HG03159 (cell line): ENCODE measurements around the gene PROK1.

ENCODE experiments used
- ATAC-seq: cut with Tn5 transposase; IDR thresholded peaks from one replicate; pipeline ENCODE4 v1.9.1; 2021; ENCODE audit warnings: mild to moderate bottlenecking, moderate library complexity; ENCODE audit not compliant: unreplicated experiment

Gene PROK1

DNA sequence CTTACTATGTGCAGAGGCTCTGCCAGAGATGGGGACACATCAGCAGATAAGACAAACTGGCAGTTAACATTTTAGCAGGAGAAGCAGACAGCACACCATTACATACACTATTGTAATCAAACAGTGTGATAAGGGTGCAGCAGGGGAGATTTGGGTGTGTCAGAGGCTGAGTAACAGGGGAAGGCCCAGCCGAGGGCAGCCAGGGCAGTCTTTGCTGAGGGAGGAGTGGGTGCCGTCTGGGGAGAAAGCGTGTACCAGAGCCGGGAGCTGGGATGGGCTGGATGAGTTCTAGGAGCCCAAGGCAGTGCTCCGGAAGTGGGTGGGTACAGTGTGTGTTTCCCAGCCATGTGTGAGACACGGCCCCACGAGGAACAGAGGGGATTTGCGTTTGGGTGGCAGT, 36.8 kb downstream of the PROK1 start:
- ATAC-seq, result no peak

DNA sequence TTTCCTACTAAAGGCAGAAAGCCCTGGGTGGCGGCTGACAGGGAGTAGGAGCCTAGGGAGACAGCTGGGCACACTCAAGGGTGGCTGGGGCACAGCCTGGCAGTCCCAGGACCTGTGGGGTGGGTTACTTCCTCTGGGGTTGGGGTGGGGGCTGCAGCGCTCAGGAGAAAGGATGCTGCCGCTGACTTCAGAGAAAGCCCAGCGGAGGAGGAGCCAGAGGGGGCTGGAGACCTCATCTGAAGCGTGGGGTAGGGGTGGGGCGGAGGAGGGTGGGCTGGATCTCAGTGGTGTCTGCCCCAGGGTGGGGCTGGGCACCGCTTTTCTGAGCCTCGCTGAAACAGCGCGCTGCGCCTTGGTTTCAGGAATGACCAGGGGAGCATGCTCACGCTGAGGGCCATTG, 37.2 kb downstream of the PROK1 start:
- ATAC-seq, result no peak

DNA sequence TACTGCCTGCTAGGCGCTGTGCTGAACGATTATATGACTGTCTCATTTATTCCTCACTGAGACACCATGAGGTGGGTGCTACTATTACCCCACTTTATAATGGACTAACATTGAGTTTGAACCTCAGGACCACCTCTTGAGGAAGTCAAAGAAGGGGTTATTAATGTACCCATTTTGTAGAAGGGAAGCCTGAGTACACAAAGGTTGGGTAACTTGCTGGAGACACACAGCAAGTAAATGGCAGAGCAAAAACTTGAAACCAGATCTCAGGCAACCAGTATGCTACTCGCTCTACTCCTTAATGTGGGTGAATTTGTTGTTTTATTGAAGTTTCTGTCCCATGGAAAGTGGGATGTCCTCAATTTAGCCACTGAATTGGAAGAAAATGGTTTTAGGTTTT, 37.9 kb downstream of the PROK1 start:
- ATAC-seq, result no peak

DNA sequence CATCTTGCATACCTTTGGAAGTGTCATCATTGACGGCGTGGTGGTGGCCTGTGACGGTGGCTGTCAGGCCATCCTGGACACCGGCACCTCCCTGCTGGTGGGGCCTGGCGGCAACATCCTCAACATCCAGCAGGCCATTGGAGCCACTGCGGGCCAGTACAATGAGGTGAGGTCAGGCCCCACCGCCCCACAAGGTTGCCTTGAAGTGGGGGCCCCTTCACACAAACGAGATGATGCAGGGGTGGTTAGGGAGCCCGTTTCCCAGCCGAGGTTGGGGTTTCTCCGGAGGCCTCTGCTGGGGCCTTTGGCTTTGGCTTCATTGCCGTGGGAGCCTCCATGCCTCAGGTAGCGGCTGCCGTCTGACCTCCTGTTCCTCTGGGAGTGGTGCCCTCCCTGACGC, 38.5 kb downstream of the PROK1 start:
- no peak for ATAC-seq

DNA sequence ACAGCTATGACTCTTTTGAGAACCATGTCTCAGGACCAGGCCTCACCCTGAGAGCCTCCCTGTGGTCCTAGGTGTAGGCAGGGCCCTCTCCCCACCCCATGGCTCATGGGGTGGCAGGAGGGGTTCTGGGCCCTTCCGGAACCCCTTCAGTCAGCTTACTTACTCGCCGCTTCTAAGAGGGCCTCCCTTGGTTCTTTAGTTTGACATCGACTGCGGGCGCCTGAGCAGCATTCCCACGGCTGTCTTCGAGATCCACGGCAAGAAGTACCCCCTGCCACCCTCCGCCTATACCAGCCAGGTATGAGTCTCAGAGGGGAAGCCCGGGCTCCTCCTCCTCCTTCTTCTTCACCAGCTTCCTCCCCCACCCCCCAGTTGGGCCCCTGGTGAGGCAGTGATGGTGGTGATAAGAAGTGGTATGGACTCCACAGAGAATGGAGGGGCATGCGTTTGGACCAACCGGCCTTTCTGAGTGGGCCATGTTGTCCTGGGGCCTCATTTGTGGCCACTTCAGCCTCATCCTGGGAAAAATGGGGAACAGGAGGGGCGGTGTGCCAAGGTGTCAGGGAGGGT, 39.1 kb downstream of the PROK1 start:
- no peak for ATAC-seq

DNA sequence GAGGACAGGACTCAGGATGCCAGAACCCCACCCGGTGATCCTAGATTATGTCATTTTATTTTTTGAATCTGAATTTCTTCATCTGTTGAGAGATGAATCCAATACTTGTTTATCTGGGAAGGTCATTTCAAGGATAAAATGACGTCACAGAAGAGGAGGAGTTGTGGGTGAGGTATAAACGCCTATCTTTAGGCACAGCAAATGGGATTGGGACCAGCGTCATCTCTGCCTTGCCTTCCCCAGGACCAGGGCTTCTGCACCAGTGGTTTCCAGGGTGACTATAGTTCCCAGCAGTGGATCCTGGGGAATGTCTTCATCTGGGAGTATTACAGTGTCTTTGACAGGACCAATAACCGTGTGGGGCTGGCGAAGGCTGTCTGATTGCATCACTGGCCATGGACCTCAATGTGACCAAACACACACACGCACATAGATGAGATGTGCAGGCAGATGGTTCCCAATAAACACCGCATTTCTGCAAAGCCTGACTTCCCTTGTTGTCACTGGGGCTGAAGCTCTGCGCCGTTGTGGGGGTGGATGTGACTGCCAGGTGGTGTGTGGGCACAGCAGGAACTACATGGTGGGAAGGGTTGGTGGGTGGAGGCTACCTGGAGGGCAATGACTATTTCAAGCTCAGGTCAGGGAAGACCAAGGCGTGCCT, 40.0 kb downstream of the PROK1 start:
- no peak for ATAC-seq

DNA sequence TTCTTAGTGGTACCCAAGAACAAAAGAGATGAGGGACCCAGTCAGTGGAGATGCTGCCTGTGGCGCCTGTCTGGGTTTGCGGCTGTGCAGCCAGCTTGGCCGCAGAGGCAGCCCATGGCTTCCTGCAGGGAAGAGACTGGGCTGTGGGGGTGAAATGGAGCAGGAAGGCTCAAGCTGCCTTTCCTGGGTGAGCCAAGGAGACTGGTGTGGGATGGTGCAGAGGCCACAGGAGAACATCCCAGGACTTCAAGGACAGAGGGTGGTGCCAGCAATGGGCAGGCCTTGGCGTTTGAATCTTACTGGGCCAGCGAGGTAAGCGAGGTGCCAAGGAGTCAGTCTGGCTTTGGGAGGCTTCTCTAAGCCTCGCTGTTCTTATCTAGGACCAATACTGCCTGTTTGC, 41.6 kb downstream of the PROK1 start:
- ATAC-seq, result no peak

DNA sequence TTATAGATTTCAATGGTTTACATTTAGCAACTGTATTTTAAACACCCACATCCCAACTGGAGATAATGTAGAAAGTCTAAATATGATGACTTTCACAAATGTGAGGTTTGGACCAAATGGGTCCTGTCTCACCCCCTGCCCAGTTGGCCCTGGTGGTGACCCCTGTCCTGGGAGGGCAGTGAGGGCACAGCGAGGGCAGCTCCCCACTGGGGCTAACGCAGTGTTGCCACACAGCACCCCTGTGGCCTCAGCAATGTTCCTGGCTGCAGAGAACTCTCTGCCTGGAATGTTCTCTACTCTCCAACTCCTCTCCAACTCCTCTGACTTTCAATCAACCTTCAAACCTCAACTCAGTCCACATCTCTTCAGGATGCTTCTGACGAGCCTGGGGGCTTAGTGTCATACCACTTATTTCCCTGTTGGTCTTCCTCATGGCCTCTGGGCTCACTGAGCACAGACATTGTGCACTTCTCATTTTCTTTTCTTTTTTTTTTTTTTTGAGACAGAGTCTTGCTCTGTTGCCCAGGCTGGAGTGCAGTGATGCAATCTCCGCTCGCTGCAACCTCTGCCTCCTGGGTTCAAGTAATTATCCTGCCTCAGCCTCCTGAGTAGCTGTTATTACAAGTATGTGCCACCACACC, 42.2 kb downstream of the PROK1 start:
- no peak for ATAC-seq

DNA sequence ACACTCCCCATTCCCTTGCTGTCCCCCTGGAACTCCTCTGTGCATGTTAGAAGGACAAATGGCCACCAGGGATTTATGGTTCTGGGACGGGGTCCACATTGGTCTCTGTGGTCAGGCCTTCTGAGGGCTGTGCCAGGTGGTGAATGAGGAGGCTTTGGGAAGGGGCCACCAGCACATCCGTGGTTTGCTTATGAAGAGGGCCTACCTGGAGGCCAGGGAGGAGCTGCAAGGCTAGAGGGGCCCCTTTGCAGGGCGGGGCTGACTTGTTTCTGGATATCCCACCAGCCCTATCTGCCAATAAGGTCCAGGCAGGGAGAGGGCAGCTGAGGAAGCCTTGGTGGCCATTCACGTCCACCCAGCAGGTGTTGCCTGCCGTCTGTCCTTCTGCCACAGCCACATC, 43.1 kb downstream of the PROK1 start:
- ATAC-seq, result no peak

DNA sequence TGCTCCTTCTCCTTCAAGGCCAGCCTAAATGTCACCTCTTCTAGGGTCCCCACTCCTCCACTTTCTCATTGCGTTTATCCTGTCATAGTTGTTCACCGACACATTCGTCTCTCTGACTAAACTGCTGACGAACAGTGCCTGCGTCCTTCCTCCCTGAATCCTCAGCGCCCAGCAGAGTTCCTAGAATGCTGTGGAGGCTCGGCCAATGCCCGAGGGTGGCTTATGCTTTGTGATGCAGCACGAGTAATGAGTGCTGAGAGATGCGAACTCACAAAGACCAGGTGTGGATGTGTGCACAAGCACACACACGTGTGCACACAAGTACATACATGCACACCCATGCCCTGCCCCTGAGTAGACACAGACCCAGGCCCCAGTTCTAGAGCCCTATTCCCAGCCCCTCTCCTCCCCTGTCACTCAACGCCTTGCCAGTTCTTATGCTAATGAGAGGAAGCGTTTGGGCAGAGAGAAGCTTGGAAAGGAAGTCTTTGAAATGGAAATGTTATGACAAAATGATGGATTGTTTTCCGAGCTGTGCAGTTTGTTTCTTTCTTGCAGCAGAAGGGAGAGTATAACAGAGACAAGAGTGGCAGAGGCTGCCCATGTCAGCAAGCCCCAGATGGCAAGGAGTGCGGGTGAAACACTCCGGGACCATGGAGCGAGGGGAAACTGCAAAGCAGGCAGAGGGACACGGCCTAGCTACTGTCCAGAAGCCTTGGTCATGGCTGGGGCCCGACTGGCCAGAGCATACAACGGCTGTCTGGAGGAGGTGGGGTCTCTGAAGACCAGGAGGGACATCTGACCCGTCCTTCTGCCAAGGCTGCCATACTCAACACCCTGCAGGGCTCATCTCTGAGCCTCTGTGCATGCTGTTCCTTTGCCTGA, 43.8 kb downstream of the PROK1 start:
- no peak for ATAC-seq

DNA sequence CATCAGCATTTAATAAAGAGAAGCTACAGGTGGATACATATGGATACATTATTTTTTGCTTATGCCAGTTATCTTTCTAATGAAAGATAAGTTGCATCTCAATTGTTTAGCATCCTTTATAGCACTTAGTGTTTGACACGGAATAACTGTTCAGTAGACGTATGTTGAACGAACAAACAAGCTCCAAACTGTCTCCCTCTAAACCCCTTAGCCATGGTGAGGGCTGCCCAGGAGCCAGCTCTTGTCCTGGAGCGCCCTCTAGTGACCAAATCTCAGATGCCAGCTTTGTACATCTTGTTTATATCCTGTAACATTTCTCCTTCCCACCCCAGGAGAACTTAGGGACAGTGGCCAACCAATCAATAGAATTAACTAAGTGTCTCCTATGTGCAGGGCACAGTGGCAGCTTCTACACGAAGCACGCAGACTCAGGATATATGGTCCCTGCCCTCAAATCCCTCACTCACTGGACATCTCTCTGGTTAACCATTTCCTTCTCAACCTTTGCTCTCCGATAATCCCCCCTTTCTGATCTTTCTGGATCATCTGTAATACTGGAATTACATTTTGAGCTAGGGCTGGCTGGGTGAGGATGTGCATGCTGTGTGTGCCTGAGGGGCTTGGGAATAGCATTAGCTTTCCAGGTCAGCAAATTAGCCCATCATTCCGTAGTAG, 45.1 kb downstream of the PROK1 start:
- no peak for ATAC-seq

DNA sequence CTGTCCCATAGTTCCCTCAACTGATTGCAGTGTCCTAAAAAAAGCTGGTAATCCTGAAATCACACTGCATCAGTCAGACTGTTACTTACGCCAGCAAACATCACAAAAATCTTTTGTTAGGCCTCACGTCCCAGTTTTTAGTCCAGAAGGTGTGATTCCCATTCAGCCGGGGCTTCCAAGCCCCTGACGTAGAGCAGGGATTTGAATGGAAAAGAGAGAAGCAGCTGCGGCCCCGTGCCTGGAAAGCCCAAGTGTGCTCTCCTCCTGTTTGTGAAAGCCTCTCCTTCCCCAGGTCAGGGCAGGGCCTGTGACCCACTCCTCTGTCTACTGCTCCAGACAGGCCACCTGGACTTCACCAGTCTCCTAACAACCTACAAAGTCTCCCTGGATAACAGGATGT, 47.3 kb downstream of the PROK1 start:
- no peak for ATAC-seq

DNA sequence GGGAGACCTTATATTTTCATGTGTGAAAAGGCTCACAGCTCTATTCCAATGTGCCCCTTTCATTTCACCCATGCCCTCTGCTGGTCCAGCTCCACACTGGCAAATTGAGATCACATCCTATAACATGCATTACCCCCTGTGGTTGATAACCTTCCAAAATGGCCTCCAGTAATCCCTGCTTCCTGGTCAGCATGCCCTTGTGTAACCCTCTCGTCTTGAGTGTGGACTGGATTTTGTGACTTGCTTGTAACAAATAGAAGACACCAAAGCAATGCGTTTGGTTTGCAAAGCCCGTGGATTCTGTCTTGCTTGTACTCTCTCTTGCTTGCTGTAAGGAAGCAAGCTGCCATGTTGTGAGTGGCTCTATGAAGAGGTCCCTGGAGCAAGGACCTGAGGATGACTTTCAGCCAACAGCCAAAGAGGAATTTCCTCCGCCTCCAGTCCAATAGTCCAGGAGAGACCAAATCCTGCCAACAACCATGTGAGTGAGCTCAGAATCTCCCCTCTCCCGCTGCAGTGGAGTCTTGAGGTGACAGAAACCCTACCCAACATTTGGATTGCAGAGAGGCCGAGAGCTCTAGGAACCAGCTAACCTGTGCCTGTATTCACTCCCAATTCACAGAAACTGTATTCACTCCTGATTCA, 50.7 kb downstream of the PROK1 start:
- no peak for ATAC-seq

DNA sequence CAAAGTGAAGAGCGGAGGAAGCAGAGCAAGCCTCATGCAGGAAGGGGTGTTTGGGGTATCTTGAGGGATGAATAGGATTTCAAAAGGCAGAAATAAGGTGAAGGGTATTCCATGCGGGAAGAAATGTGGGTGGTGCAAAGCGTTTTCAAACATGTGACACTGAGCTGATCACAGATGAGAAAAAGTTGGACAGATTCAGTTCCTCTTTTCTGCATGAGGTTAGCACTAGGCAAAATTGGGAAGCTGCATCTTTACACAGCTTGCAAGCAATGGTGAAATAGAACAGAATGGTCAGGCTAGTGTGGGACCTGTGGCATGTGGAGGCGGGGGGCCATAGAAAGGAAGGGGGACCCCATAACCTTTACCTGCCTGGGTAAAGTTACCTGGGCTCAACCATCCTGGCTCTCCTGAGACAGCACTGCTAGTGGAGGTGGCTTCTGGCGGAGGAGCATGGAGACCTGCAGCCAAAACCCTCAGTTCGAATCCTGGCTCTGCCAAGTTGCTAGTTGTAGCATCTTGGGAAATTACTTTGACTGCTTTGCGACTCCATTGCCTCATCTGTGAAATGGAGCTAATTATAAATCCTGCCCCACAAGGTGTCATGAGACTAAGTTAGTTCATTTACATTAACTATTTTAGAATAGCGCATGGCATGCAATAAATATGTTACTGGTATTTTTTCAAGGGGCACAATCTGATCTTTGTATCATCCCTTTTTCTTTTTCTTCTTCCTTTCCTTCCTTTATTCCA, 51.6 kb downstream of the PROK1 start:
- ATAC-seq, result no peak

DNA sequence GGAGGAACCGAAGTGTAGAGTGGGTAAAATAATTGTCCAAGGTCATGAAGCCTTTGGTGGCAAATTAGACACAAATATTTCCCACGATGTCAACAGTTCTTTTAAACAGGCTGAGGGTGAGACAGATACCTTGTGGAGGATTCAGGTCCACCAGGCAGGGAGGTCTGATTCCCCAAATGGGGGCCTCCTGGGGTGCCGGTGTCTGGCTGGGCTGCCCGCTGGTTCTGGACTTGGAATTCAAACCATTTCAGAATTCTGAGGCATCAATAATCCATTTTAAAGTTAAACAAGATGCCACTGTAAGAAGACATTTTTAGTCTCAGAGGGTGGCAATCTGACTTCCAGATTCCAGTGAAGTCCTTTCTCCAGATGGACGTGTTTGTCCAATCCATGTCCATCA, 52.5 kb downstream of the PROK1 start:
- no peak for ATAC-seq

DNA sequence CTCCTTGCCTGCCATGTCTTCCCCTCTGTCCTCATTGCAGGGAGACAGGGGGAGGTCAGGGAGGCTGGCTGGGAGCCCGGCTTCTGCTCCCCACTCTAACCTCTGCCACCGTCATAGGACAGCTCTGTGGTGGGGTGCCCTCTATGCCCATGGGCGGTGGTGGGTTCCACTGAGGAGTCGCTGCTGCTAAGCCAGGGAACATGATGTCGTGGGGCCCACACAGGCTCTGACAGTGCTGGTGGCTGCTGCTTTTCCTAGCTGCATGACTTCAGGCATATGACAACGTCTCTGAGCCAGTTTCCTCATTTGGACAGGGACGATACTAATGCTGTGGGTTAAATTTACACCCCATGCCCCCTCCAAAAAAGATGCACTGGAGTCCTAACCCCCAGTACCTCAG, 53.3 kb downstream of the PROK1 start:
- ATAC-seq, result no peak

DNA sequence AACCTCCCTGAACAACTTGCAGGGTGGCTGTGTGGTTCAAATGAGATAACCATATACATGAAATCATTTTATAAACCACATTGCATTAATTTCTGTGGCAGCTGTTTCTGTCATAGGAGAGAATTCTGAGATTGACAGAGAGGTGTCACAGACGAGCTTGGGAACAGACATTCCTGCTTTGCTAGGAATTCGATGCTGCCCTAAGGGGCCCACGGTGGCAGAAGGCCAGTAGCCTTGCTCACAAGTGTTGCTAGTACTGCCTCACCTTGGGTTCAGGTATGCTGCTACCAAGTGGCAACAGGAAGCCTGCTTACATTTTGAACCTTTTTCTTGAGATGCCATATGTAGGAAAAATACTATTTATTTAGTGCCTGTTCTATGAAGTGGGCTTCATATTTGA, 54.6 kb downstream of the PROK1 start:
- no peak for ATAC-seq

DNA sequence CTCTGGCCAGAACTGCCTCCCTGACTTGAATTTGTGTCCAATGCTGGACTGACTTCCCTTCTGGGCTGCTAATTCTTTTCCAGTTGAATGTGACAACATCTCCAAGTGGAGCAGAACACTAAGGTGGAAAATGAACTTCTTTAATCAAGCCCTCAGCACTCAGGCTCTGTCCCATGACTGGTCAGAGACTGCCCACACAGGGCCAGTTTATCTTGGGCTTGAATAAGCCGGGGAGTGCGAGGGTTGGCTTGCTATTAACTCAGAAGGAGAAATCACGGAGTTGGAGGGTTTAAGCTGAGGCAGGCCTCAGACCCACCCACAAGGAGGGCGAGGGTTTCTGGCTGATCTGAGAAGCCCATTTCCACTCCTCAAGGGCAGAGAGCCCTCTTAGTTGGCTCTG, 55.6 kb downstream of the PROK1 start:
- no peak for ATAC-seq
